Liver (tissue), 9 donors: Measurements from ENCODE around the gene LENG9. TPM values are rescaled to one million over a fixed set of nuclear protein-coding genes. Genes with fewer than 3 reads are reported as not detected.

Experiments
- DNase-seq: peaks from one replicate; pipeline ENCODE4 v3.0.0-alpha.2; 2017; ENCODE audit warnings: low spot score
- H3K27ac ChIP-seq, 2 donors: one replicate each; pipeline ENCODE4 v1.7.0; 2013; ENCODE audit warnings: inconsistent platforms in 2 of 2, low read length in 2 of 2, control low read depth in 1 of 2, low read depth in 1 of 2, mild to moderate bottlenecking in 1 of 2
- H3K27me3 ChIP-seq, 4 donors: one replicate each; pipeline versions ENCODE4 v1.6.1 to v1.7.0; 2013; ENCODE audit warnings: low read length in 3 of 4, inconsistent platforms in 1 of 4, mild to moderate bottlenecking in 1 of 4, moderate library complexity in 1 of 4; ENCODE audit not compliant: control insufficient read depth in 4 of 4, insufficient read depth in 4 of 4
- H3K36me3 ChIP-seq, 4 donors: one replicate each; pipeline versions ENCODE4 v1.6.1 to v1.7.0; 2013; ENCODE audit warnings: low read length in 3 of 4, mild to moderate bottlenecking in 3 of 4, low read depth in 1 of 4, moderate library complexity in 1 of 4; ENCODE audit not compliant: control insufficient read depth in 4 of 4, insufficient read depth in 3 of 4
- H3K4me1 ChIP-seq, 4 donors: one replicate each; pipeline versions ENCODE4 v1.6.1 to v1.7.0; 2013; ENCODE audit warnings: low read length in 3 of 4, mild to moderate bottlenecking in 3 of 4, moderate library complexity in 1 of 4; ENCODE audit not compliant: control insufficient read depth in 4 of 4, insufficient read depth in 4 of 4
- H3K4me3 ChIP-seq, 3 donors: one replicate each; pipeline versions ENCODE4 v1.6.1 to v1.7.0; 2013; ENCODE audit warnings: low read length in 3 of 3, control low read depth in 1 of 3, low read depth in 1 of 3, mild to moderate bottlenecking in 1 of 3
- H3K9ac ChIP-seq, 2 donors: one replicate each; pipeline ENCODE4 v1.7.0; 2013; ENCODE audit warnings: low read length in 2 of 2, mild to moderate bottlenecking in 2 of 2, moderate library complexity in 2 of 2, control low read depth in 1 of 2, low read depth in 1 of 2
- H3K9me3 ChIP-seq, 4 donors: one replicate each; pipeline versions ENCODE4 v1.6.1 to v1.7.0; 2013; ENCODE audit warnings: low read length in 3 of 4; ENCODE audit not compliant: control insufficient read depth in 4 of 4
- ATF3 ChIP-seq: IDR thresholded peaks from 2 replicates; pipeline ENCODE4 v1.6.1; 2016; ENCODE audit warnings: antibody characterized with exemption
- CTCF ChIP-seq: fragments of 150-350 bp; IDR thresholded peaks from 2 replicates; pipeline ENCODE4 v1.5.1; 2017; ENCODE audit warnings: improper control_type of control experiment, low read depth, low read length; ENCODE audit not compliant: missing input control
- EGR1 ChIP-seq, 2 donors: IDR thresholded peaks; 2 replicates each; pipeline ENCODE4 v1.6.1; 2016 to 2018; ENCODE audit warnings: antibody characterized with exemption in 2 of 2, low read depth in 2 of 2
- FOXA2 ChIP-seq: IDR thresholded peaks from 2 replicates; pipeline ENCODE4 v1.6.1; 2016; ENCODE audit warnings: antibody characterized with exemption
- JUND ChIP-seq, 2 donors: IDR thresholded peaks; 2 replicates each; pipeline ENCODE4 v1.6.1; 2016; ENCODE audit warnings: antibody characterized with exemption in 2 of 2
- RAD21 ChIP-seq, 2 donors: IDR thresholded peaks; 2 replicates each; pipeline ENCODE4 v1.6.1; 2016; ENCODE audit warnings: antibody characterized with exemption in 2 of 2, mild to moderate bottlenecking in 2 of 2
- RXRA ChIP-seq, 2 donors: IDR thresholded peaks; 2 replicates each; pipeline ENCODE4 v1.6.1; 2017 to 2018; ENCODE audit warnings: antibody characterized with exemption in 2 of 2, mild to moderate bottlenecking in 1 of 2
- SP1 ChIP-seq: IDR thresholded peaks from 2 replicates; pipeline ENCODE4 v1.6.1; 2018; ENCODE audit warnings: antibody characterized with exemption, mild to moderate bottlenecking
- TAF1 ChIP-seq: conservative IDR thresholded peaks from 2 replicates; pipeline ENCODE4 v1.6.1; 2016; ENCODE audit warnings: antibody characterized with exemption, mild to moderate bottlenecking
- YY1 ChIP-seq: IDR thresholded peaks from 2 replicates; pipeline ENCODE4 v1.6.1; 2016; ENCODE audit warnings: antibody characterized with exemption, mild to moderate bottlenecking
- ZBTB33 ChIP-seq: IDR thresholded peaks from 2 replicates; pipeline ENCODE4 v1.6.1; 2016; ENCODE audit warnings: antibody characterized with exemption
- WGBS: extraction: QIAGEN DNeasy Blood & Tissue Kit; methylation state at CpG from one replicate; pipeline ENCODE4 v1.1.7; 2013; 5-methylcytosine and 5-hydroxymethylcytosine counted together
- polyA plus RNA-seq, 2 donors: library from polyadenylated mRNA; stranded (reverse) in 1 of 2; unstranded in 1 of 2; fragments of 200-250 nt in 1 of 2; fragments of >200 nt in 1 of 2; fragmentation: Nextera tagmentation in 1 of 2; extraction: Ambion mirVana in 1 of 2; gene quantifications; one replicate each; pipeline versions ENCODE4 v1.2.1 to v1.2.3, GENCODE V29; 2013 to 2015
- total RNA-seq, 2 donors: library from RNA; depleted of rRNA; stranded (reverse); fragments of >200 nt; gene quantifications; one replicate each; pipeline ENCODE4 v1.2.3, GENCODE V29; 2014
- donor health status: healthy.
- donor health status: healthy.
- donor health status: healthy.
- donor health status: healthy.
- donor health status: healthy.

Gene LENG9
- total and polyA plus RNA-seq, 4 donors: 0.19 to 6.9 (median 2.0) TPM

GRCh38 chr19:54473892-54474372 is 10.4 kb upstream of the LENG9 start:
- Histone ChIP-seq H3K9me3 (no peaks in the 10 kb centered on the region), H3K27ac (peak overlapping the region; percentile 25 to 32), H3K4me1 (peaks cover 0 to 4% (median 1%) of the 10 kb centered on the region in 4 donors), H3K27me3 (peaks cover 0 to 7% (median 2%) of the 10 kb centered on the region in 4 donors), H3K9ac (no peak overlapping the region), H3K36me3 (no peaks in the 10 kb centered on the region), H3K4me3 (no peak overlapping the region)
- TF ChIP-seq RXRA (IDR thresholded peaks at IDR 0.05) (no peak), RAD21 (IDR thresholded peaks at IDR 0.05) (no peak), YY1 (no peak), FOXA2 (no peak), ZBTB33 (no peak), JUND (IDR thresholded peaks at IDR 0.05) (no peak), SP1 (no peak), TAF1 (no peak), ATF3 (no peak)
- 66% methylated on average over 6 of the region's 6 CpGs for WGBS
- no peak for DNase-seq

GRCh38 chr19:54473071-54473891 is 9.7 kb upstream of the LENG9 start, which contains the start of gene CDC42EP5:
CDC42EP5 (minus strand) TSS chr19:54473296; CDS start chr19:54465547, 7,749 bp downstream.
- H3K4me3 ChIP-seq: peak within 1 kb of the TSS in 1 of 3 donors; percentile 35
- H3K27me3 ChIP-seq: peaks cover 0 to 7% (median 2%) of the 10 kb centered on the region in 4 donors
- H3K27ac ChIP-seq: peak within 1 kb of the TSS; percentile 32 to 35
- H3K9ac ChIP-seq: peak within 1 kb of the TSS in 1 of 2 donors; percentile 13
- whole genome bisulfite sequencing: 21% methylated on average over 14 of the region's 14 CpGs
- H3K9me3 ChIP-seq: no peaks in the 10 kb centered on the region
- peaks cover 0 to 4% (median 1%) of the 10 kb centered on the region in 4 donors for H3K4me1 ChIP-seq
- DNase-seq: no peak
- no peaks in the 10 kb centered on the region for H3K36me3 ChIP-seq
- TF ChIP-seq CTCF (no peak), EGR1 (IDR thresholded peaks at IDR 0.05; ENCODE audit: low read depth in 2 of 2) (no peak), RXRA (IDR thresholded peaks at IDR 0.05) (peak in 1 of 2 donors; percentile 22), SP1 (peak; percentile 41), ZBTB33 (no peak)
